Smooth muscle cell (in vitro differentiated cells): ENCODE measurements around the gene DPH2. TPM values are rescaled to one million over a fixed set of nuclear protein-coding genes. Genes with fewer than 3 reads are reported as not detected.

Experiments used
- DNase-seq: peaks from one replicate; lab custom pipeline; 2025; ENCODE audit not compliant: unreplicated experiment; lab: John Stamatoyannopoulos, UW
- H2AFZ ChIP-seq: fragments of 200-600 bp; sonication (generic); 2 replicates; pipeline ENCODE4 v1.6.0; 2016; ENCODE audit warnings: antibody characterized with exemption, low read depth, mild to moderate bottlenecking
- H3F3A ChIP-seq: fragments of 200-600 bp; sonication (generic); 2 replicates; pipeline ENCODE4 v1.6.0; 2017; ENCODE audit warnings: antibody characterized with exemption, low read depth
- H3K27ac ChIP-seq: fragments of 200-600 bp; sonication (generic); 2 replicates; pipeline ENCODE4 v1.5.1; 2016; ENCODE audit warnings: low read depth, mild to moderate bottlenecking
- H3K27me3 ChIP-seq: fragments of 200-600 bp; sonication (generic); 2 replicates; pipeline ENCODE4 v1.6.1; 2016; ENCODE audit warnings: low read depth, mild to moderate bottlenecking
- H3K36me3 ChIP-seq: fragments of 200-600 bp; sonication (generic); 2 replicates; pipeline ENCODE4 v1.5.1; 2016; ENCODE audit warnings: low read depth
- H3K4me1 ChIP-seq: fragments of 200-600 bp; sonication (generic); 2 replicates; pipeline ENCODE4 v1.5.1; 2016; ENCODE audit warnings: low read depth
- H3K4me2 ChIP-seq: fragments of 200-600 bp; sonication (generic); 2 replicates; pipeline ENCODE4 v1.6.0; 2016; ENCODE audit warnings: mild to moderate bottlenecking
- H3K4me3 ChIP-seq: fragments of 200-600 bp; sonication (generic); 2 replicates; pipeline ENCODE4 v1.5.1; 2016; ENCODE audit warnings: mild to moderate bottlenecking
- H3K79me2 ChIP-seq: fragments of 200-600 bp; sonication (generic); 2 replicates; pipeline ENCODE4 v1.6.0; 2016; ENCODE audit warnings: low read depth, mild to moderate bottlenecking
- H3K9ac ChIP-seq: fragments of 200-600 bp; sonication (generic); 2 replicates; pipeline ENCODE4 v1.6.0; 2016; ENCODE audit warnings: low read depth
- H3K9me3 ChIP-seq: fragments of 200-600 bp; sonication (generic); replicated peaks from 2 replicates; pipeline ENCODE4 v1.5.1; 2016; ENCODE audit warnings: low read depth
- H4K20me1 ChIP-seq: fragments of 200-600 bp; sonication (generic); 2 replicates; pipeline ENCODE4 v1.6.0; 2016; ENCODE audit warnings: low read depth
- WGBS: methylation state at CpG from one replicate; pipeline ENCODE4 v1.1.7; 2016; ENCODE audit warnings: low lambda C conversion rate; 5-methylcytosine and 5-hydroxymethylcytosine counted together
- polyA plus RNA-seq: library from polyadenylated mRNA; unstranded; fragments of >200 nt; fragmentation: Nextera tagmentation; extraction: Ambion mirVana; gene quantifications from 2 replicates; pipeline ENCODE4 v1.2.1, GENCODE V29; 2016
- total RNA-seq: library from RNA; depleted of rRNA; stranded (reverse); fragments of >200 nt; gene quantifications from 2 replicates; pipeline ENCODE4 v1.2.3, GENCODE V29; 2014
- TF ChIP-seq, protein P1 (sequence below): fragments of 200-600 bp; sonication (generic); IDR thresholded peaks from 2 replicates; pipeline ENCODE4 v1.5.1; 2017; ENCODE audit warnings: borderline replicate concordance, mild to moderate bottlenecking, antibody characterized with exemption; ENCODE audit not compliant: insufficient read depth, poor library complexity, severe bottlenecking

The DPH2 gene
- total and polyA plus RNA-seq, 2 experiments from 2014 or later = 20.3 to 23.5 TPM

DNA sequence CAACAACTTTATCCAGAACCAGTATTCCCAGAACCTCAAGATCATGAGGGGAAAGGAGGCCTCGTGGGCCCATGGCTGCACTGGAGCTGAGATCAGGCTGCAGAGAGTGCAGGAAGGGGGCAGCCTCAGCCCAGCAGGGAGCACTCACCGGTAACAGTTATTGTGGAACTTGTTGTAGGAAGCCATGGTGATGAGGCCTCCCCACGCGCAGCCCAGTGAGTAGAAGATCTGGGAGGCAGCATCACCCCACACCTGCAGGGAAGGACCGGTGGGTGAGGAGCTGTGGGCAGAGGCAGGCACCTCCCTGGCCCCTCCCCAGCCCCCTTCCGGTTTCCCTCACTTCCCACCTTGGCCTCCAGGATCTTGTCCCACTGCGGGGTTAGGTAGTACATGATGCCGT, 32.4 kb downstream of the DPH2 start:
- Histone ChIP-seq H3K4me2 (no peak overlapping the region), H2AFZ (no peak overlapping the region), H3K9me3 (no peaks in the 10 kb centered on the region), H3K9ac (no peak overlapping the region), H3K27ac (no peak overlapping the region), H3K4me3 (no peak overlapping the region), H4K20me1 (no peaks in the 10 kb centered on the region), H3K27me3 (no peaks in the 10 kb centered on the region), H3F3A (no peaks in the 10 kb centered on the region), H3K36me3 (no peaks in the 10 kb centered on the region), H3K4me1 (no peaks in the 10 kb centered on the region), H3K79me2 (no peaks in the 10 kb centered on the region)
- TF ChIP-seq, protein P1, sequence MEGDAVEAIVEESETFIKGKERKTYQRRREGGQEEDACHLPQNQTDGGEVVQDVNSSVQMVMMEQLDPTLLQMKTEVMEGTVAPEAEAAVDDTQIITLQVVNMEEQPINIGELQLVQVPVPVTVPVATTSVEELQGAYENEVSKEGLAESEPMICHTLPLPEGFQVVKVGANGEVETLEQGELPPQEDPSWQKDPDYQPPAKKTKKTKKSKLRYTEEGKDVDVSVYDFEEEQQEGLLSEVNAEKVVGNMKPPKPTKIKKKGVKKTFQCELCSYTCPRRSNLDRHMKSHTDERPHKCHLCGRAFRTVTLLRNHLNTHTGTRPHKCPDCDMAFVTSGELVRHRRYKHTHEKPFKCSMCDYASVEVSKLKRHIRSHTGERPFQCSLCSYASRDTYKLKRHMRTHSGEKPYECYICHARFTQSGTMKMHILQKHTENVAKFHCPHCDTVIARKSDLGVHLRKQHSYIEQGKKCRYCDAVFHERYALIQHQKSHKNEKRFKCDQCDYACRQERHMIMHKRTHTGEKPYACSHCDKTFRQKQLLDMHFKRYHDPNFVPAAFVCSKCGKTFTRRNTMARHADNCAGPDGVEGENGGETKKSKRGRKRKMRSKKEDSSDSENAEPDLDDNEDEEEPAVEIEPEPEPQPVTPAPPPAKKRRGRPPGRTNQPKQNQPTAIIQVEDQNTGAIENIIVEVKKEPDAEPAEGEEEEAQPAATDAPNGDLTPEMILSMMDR = no peak
- no peak for DNase-seq
- WGBS = 87% methylated on average over 8 of the region's 8 CpGs

DNA sequence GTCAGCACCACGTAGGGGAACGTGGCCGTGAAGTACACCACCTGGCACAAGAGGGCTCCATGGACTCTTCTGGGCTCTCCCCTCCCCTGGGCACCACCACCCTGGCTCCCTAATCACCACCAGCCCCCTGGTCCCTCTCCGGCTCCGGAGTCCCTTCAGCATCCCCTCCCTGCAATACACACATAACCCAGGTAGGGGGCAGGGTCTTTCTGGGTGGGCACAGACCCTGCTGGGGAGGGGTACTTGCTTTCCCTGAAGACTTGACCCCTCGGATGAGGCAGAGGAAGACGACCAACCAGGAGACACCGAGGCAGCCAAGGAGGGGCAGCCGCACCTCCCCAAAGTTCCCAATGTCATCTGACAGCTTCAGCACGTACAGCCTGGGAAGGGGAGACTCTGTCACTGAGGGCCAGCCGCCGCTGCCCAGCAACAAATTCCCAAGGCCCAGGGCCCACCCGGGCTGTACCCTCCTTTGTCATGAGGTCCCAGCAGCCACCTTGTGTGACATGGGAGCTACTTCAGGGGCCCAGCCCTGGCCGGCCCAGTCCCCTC, 32.9 kb downstream of the DPH2 start:
- Histone ChIP-seq H2AFZ (no peak overlapping the region), H4K20me1 (no peaks in the 10 kb centered on the region), H3K79me2 (no peaks in the 10 kb centered on the region), H3K9ac (no peak overlapping the region), H3K4me2 (no peak overlapping the region), H3K36me3 (no peaks in the 10 kb centered on the region), H3K4me1 (no peaks in the 10 kb centered on the region), H3K4me3 (no peak overlapping the region), H3K27me3 (no peaks in the 10 kb centered on the region), H3K9me3 (no peaks in the 10 kb centered on the region), H3K27ac (no peak overlapping the region), H3F3A (no peaks in the 10 kb centered on the region)
- TF ChIP-seq, protein P1 = peak; percentile 12
- DNase-seq = no peak
- WGBS = 95% methylated on average over 14 of the region's 14 CpGs

DNA sequence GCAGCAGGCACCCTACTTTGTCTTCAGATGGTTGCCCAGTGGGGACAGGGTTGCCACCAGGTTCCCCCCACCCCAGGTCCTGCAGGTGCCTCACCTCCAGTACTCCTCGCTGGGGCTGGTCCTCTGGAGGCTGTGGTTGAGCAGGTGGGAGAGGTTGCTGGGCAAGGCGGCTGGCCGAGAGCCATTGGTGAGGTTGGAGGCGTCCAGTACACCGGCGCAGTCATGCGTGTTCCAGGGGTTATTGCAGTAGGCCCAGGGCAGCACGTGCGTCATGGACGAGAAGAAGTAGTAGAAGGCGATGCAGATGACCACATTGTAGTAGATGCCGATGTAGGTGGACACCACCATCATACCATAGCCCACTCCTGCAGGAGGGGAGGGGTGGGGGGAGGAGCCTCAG, 38.4 kb downstream of the DPH2 start:
- H3K4me3 ChIP-seq = no peak overlapping the region
- H4K20me1 ChIP-seq = no peaks in the 10 kb centered on the region
- H3K27me3 ChIP-seq = no peaks in the 10 kb centered on the region
- DNase-seq = no peak
- no peak overlapping the region for H3K9ac ChIP-seq
- no peaks in the 10 kb centered on the region for H3K9me3 ChIP-seq
- 99% methylated on average over 12 of the region's 12 CpGs for WGBS
- H3K36me3 ChIP-seq = no peaks in the 10 kb centered on the region
- H2AFZ ChIP-seq = no peak overlapping the region
- no peaks in the 10 kb centered on the region for H3K79me2 ChIP-seq
- no peak overlapping the region for H3K27ac ChIP-seq
- H3K4me2 ChIP-seq = no peak overlapping the region
- H3F3A ChIP-seq = no peaks in the 10 kb centered on the region
- TF ChIP-seq, protein P1 = no peak
- peaks cover under 1% of the 10 kb centered on the region for H3K4me1 ChIP-seq

DNA sequence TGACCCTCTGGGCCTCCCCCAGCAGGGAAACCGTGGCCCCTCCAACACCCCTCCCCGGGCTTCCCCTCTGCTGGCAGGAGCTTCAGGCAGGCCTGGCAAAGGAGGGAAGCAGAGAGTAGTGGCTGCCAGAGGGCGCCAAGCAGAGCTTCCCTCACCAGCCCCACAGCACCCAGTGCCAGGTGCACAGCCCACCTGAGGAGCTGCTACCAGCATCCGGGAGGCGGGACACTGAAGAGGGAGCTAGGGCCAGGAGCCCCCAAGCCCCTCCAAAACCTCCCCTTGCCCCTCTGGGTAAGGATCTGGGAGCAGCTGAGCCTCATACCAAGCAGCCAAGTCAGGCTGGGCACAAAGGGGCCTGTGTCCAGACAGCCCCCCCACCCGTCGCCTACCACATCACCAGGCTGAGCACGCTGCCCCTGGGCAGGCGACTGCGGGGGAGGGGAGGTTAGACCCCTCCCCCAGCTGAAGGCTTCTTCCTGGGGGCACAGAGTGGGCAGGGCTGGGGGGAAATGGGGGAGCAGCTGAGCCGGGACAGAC, 41.2 kb downstream of the DPH2 start:
- no peaks in the 10 kb centered on the region for H3K79me2 ChIP-seq

More for the DNA sequence above, 41.2 kb downstream of the DPH2 start:
- TF ChIP-seq, protein P1 = no peak
- Histone ChIP-seq H3K9ac (no peak overlapping the region), H2AFZ (no peak overlapping the region), H3K4me1 (peaks cover 7% of the 10 kb centered on the region), H3K27me3 (no peaks in the 10 kb centered on the region), H3K27ac (no peak overlapping the region), H3K4me3 (no peak overlapping the region), H4K20me1 (peaks cover 5% of the 10 kb centered on the region), H3K4me2 (no peak overlapping the region), H3K9me3 (no peaks in the 10 kb centered on the region), H3F3A (no peaks in the 10 kb centered on the region), H3K36me3 (no peaks in the 10 kb centered on the region)
- WGBS = 92% methylated on average over 11 of the region's 11 CpGs
- no peak for DNase-seq
